Sigmoid colon (tissue), 4 donors: ENCODE results near the gene DHX35.

ENCODE experiments used
- EP300 ChIP-seq, 4 donors: sonication (generic); formaldehyde crosslinking; IDR thresholded peaks; one replicate each; pipeline ENCODE4 v1.6.1; 2017; ENCODE audit warnings: antibody characterized with exemption in 4 of 4
- POLR2AphosphoS5 ChIP-seq, 4 donors: sonication (generic); formaldehyde crosslinking; IDR thresholded peaks; one replicate each; pipeline ENCODE4 v1.6.1; 2017; ENCODE audit warnings: antibody characterized with exemption in 4 of 4
- TF ChIP-seq, protein P1 (sequence below), 4 experiments: fragments of 450-650 bp in 3 of 4; fragments of 200-600 bp in 1 of 4; IDR thresholded peaks; one replicate each; pipeline ENCODE4 v1.5.1; 2016 to 2019; ENCODE audit warnings: antibody characterized with exemption in 4 of 4, mild to moderate bottlenecking in 3 of 4, moderate library complexity in 2 of 4

DNA sequence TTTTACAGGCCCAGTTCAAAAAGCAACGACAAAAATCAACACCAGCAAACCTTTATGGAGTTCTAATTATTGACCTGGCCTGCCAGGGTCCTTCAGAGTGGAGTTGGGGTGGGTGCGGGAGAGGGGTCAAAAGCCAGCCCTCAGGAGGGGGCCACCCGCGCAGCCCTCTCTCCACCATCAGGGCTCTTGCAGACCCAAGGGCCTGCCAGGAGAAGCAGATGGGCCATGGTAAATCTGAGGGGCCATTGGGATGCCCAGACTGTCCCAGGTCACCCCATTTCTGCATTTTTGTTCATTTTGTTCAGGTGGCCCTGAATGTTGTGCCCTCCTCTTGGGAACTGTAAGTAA lies 88.4 kb downstream of the DHX35 start:
- TF ChIP-seq EP300 (IDR thresholded peaks at IDR 0.05) (no peak), POLR2AphosphoS5 (IDR thresholded peaks at IDR 0.05) (no peak)
- TF ChIP-seq, protein P1, sequence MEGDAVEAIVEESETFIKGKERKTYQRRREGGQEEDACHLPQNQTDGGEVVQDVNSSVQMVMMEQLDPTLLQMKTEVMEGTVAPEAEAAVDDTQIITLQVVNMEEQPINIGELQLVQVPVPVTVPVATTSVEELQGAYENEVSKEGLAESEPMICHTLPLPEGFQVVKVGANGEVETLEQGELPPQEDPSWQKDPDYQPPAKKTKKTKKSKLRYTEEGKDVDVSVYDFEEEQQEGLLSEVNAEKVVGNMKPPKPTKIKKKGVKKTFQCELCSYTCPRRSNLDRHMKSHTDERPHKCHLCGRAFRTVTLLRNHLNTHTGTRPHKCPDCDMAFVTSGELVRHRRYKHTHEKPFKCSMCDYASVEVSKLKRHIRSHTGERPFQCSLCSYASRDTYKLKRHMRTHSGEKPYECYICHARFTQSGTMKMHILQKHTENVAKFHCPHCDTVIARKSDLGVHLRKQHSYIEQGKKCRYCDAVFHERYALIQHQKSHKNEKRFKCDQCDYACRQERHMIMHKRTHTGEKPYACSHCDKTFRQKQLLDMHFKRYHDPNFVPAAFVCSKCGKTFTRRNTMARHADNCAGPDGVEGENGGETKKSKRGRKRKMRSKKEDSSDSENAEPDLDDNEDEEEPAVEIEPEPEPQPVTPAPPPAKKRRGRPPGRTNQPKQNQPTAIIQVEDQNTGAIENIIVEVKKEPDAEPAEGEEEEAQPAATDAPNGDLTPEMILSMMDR (IDR thresholded peaks at IDR 0.05) = no peak
